Transverse colon (tissue), 4 donors: ENCODE data around the gene SYNPO2.

Experiments
- EP300 ChIP-seq: sonication (generic); formaldehyde crosslinking; IDR thresholded peaks from one replicate; pipeline ENCODE4 v1.6.1; 2017; ENCODE audit warnings: antibody characterized with exemption, low read depth
- POLR2A ChIP-seq: fragments of 450-650 bp; IDR thresholded peaks from one replicate; pipeline ENCODE4 v1.6.1; 2016; ENCODE audit warnings: antibody characterized with exemption, mild to moderate bottlenecking, moderate library complexity
- POLR2AphosphoS5 ChIP-seq, 3 donors: sonication (generic); formaldehyde crosslinking; IDR thresholded peaks; one replicate each; pipeline ENCODE4 v1.6.1; 2016; ENCODE audit warnings: antibody characterized with exemption in 3 of 3
- TF ChIP-seq, protein P1 (sequence below), 5 experiments: fragments of 200-600 bp in 3 of 5; fragments of 450-650 bp in 2 of 5; sonication (generic) in 3 of 5; IDR thresholded peaks; 1 replicate in 2 of 5; 2 replicates in 3 of 5; pipeline ENCODE4 v1.5.1; 2016 to 2017; ENCODE audit warnings: antibody characterized with exemption in 5 of 5, inconsistent platforms in 3 of 5, mild to moderate bottlenecking in 2 of 5, moderate library complexity in 1 of 5

DNA sequence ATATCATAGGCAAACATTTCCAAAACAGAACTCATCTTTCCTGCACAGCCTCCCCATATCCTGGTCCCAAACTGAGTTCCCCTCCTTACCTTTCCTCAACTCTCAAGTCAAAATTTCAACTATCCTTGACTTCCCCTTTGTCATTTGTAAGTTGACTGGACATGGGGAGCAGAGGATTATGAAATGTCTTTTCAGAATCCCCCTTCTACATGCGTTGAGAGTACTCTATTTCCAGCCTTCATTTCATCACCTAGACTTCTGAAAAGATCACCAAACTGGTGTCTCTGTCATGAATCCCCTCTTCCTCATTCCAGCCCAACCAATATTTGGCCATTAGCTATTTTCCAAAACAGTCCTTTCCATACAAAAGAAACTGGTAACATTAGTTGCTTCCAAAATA is 95.2 kb downstream of the SYNPO2 start:
- no peak for TF ChIP-seq POLR2A
- no peak for TF ChIP-seq EP300
- TF ChIP-seq, protein P1, sequence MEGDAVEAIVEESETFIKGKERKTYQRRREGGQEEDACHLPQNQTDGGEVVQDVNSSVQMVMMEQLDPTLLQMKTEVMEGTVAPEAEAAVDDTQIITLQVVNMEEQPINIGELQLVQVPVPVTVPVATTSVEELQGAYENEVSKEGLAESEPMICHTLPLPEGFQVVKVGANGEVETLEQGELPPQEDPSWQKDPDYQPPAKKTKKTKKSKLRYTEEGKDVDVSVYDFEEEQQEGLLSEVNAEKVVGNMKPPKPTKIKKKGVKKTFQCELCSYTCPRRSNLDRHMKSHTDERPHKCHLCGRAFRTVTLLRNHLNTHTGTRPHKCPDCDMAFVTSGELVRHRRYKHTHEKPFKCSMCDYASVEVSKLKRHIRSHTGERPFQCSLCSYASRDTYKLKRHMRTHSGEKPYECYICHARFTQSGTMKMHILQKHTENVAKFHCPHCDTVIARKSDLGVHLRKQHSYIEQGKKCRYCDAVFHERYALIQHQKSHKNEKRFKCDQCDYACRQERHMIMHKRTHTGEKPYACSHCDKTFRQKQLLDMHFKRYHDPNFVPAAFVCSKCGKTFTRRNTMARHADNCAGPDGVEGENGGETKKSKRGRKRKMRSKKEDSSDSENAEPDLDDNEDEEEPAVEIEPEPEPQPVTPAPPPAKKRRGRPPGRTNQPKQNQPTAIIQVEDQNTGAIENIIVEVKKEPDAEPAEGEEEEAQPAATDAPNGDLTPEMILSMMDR (IDR thresholded peaks at IDR 0.05) = no peak
- no peak for TF ChIP-seq POLR2AphosphoS5 (IDR thresholded peaks at IDR 0.05)
